SK-N-SH (cell line): ENCODE measurements around the gene ITGB3BP.

Experiments
- CHD2 ChIP-seq: fragments of 150-350 bp; IDR thresholded peaks from 2 replicates; pipeline ENCODE4 v1.6.1; 2018; ENCODE audit warnings: low read length; ENCODE audit not compliant: partially characterized antibody
- FOXM1 ChIP-seq: IDR thresholded peaks from 2 replicates; pipeline ENCODE4 v1.4.0; 2012; ENCODE audit warnings: low read depth, mild to moderate bottlenecking
- GABPA ChIP-seq: IDR thresholded peaks from 2 replicates; pipeline ENCODE4 v1.4.0; 2012; ENCODE audit warnings: low read depth, mild to moderate bottlenecking
- MXI1 ChIP-seq: IDR thresholded peaks from 2 replicates; pipeline ENCODE4 v1.6.1; 2012; ENCODE audit warnings: mild to moderate bottlenecking, low read depth, low read length, improper control_type of control experiment
- NFIC ChIP-seq: IDR thresholded peaks from 2 replicates; pipeline ENCODE4 v1.4.0; 2012; ENCODE audit warnings: borderline replicate concordance
- NRF1 ChIP-seq: IDR thresholded peaks from 2 replicates; pipeline ENCODE4 v1.6.1; 2012; ENCODE audit warnings: low read depth, mild to moderate bottlenecking, low read length
- RXRA ChIP-seq: IDR thresholded peaks from 2 replicates; pipeline ENCODE4 v1.4.0; 2012; ENCODE audit warnings: low read depth, mild to moderate bottlenecking, borderline replicate concordance
- TCF12 ChIP-seq: IDR thresholded peaks from 2 replicates; pipeline ENCODE4 v1.4.0; 2012
- YY1 ChIP-seq: IDR thresholded peaks from 2 replicates; pipeline ENCODE4 v1.4.0; 2012; ENCODE audit warnings: low read depth, mild to moderate bottlenecking
- TF ChIP-seq, protein P1 (sequence below): IDR thresholded peaks from 2 replicates; pipeline ENCODE4 v1.6.1; 2012; ENCODE audit warnings: mild to moderate bottlenecking, low read depth, low read length, moderate library complexity
- TF ChIP-seq, protein P2 (sequence below): fragments of 200-600 bp; sonication (generic); IDR thresholded peaks from 2 replicates; pipeline ENCODE4 v1.6.1; 2017; ENCODE audit warnings: antibody characterized with exemption, mild to moderate bottlenecking, moderate library complexity
- TF ChIP-seq, protein P3 (sequence below): IDR thresholded peaks from 2 replicates; pipeline ENCODE4 v1.4.0; 2012; ENCODE audit warnings: low read depth, borderline replicate concordance

DNA sequence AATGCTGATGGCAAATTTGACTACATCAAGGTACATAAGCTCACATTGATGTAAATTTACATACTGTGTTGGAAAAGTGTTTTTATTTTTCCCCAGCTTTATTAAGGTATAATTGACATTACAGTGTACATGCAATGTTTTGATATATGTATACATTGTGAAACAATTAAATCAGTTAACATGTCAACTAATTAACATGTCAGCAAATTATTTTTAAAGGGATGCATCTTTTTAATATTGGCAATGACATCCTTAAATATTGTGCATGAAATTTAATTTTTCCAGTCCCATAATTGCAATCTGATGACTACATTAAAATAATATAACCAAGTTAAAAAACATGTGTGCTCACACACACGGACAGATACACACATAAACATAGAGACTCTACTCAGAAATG lies 9.7 kb upstream of the ITGB3BP start:
- TF ChIP-seq NRF1 = no peak
- TF ChIP-seq, protein P1, sequence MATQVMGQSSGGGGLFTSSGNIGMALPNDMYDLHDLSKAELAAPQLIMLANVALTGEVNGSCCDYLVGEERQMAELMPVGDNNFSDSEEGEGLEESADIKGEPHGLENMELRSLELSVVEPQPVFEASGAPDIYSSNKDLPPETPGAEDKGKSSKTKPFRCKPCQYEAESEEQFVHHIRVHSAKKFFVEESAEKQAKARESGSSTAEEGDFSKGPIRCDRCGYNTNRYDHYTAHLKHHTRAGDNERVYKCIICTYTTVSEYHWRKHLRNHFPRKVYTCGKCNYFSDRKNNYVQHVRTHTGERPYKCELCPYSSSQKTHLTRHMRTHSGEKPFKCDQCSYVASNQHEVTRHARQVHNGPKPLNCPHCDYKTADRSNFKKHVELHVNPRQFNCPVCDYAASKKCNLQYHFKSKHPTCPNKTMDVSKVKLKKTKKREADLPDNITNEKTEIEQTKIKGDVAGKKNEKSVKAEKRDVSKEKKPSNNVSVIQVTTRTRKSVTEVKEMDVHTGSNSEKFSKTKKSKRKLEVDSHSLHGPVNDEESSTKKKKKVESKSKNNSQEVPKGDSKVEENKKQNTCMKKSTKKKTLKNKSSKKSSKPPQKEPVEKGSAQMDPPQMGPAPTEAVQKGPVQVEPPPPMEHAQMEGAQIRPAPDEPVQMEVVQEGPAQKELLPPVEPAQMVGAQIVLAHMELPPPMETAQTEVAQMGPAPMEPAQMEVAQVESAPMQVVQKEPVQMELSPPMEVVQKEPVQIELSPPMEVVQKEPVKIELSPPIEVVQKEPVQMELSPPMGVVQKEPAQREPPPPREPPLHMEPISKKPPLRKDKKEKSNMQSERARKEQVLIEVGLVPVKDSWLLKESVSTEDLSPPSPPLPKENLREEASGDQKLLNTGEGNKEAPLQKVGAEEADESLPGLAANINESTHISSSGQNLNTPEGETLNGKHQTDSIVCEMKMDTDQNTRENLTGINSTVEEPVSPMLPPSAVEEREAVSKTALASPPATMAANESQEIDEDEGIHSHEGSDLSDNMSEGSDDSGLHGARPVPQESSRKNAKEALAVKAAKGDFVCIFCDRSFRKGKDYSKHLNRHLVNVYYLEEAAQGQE = no peak
- no peak for TF ChIP-seq FOXM1
- TF ChIP-seq MXI1 = no peak
- no peak for TF ChIP-seq GABPA
- no peak for TF ChIP-seq CHD2
- no peak for TF ChIP-seq RXRA
- TF ChIP-seq TCF12 = no peak
- TF ChIP-seq NFIC = no peak
- no peak for TF ChIP-seq YY1
- TF ChIP-seq, protein P2, sequence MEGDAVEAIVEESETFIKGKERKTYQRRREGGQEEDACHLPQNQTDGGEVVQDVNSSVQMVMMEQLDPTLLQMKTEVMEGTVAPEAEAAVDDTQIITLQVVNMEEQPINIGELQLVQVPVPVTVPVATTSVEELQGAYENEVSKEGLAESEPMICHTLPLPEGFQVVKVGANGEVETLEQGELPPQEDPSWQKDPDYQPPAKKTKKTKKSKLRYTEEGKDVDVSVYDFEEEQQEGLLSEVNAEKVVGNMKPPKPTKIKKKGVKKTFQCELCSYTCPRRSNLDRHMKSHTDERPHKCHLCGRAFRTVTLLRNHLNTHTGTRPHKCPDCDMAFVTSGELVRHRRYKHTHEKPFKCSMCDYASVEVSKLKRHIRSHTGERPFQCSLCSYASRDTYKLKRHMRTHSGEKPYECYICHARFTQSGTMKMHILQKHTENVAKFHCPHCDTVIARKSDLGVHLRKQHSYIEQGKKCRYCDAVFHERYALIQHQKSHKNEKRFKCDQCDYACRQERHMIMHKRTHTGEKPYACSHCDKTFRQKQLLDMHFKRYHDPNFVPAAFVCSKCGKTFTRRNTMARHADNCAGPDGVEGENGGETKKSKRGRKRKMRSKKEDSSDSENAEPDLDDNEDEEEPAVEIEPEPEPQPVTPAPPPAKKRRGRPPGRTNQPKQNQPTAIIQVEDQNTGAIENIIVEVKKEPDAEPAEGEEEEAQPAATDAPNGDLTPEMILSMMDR = no peak
- TF ChIP-seq, protein P3, sequence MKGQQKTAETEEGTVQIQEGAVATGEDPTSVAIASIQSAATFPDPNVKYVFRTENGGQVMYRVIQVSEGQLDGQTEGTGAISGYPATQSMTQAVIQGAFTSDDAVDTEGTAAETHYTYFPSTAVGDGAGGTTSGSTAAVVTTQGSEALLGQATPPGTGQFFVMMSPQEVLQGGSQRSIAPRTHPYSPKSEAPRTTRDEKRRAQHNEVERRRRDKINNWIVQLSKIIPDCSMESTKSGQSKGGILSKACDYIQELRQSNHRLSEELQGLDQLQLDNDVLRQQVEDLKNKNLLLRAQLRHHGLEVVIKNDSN = no peak
